ENCODE data around the gene CDH11.

GRCh38 chr16:65037556-65037955 lies 84.3 kb downstream of the CDH11 start:
- TF ChIP-seq POLR2AphosphoS5 (IDR thresholded peaks at IDR 0.05; ENCODE audit: low read depth, low read length) = no peak
- no peak for TF ChIP-seq REST (IDR thresholded peaks at IDR 0.05; ENCODE audit: insufficient read depth in 1 of 2, low read depth in 2 of 2, low read length in 2 of 2)
- TF ChIP-seq TAF1 (IDR thresholded peaks at IDR 0.05; ENCODE audit: borderline replicate concordance, insufficient read depth, low read length) = no peak

All from PFSK-1 (cell line).